ENCODE measurements around the gene CLBA1. TPM values are rescaled to one million over a fixed set of nuclear protein-coding genes. Genes with fewer than 3 reads are reported as not detected.

The CLBA1 gene
- total and polyA plus RNA-seq, 4 donors = 10.9 to 23.8 (median 17.5) TPM

GRCh38 chr14:105039458-105040205 lies 54.0 kb downstream of the CLBA1 start:
- Histone ChIP-seq H3K27me3 (ENCODE audit: control insufficient read depth, insufficient read depth, low read length) (peaks cover 5% of the 10 kb centered on the region), H3K4me3 (ENCODE audit: low read depth, low read length) (no peak overlapping the region), H3K27ac (ENCODE audit: low read depth, low read length) (no peak overlapping the region), H3K9me3 (ENCODE audit: control insufficient read depth, insufficient read depth, low read length) (no peaks in the 10 kb centered on the region), H3K36me3 (ENCODE audit: control insufficient read depth, insufficient read depth, low read length) (no peaks in the 10 kb centered on the region), H3K4me1 (ENCODE audit: control insufficient read depth, insufficient read depth, low read length) (no peaks in the 10 kb centered on the region)
- no peak for DNase-seq (ENCODE audit: low read depth in 4 of 6, low spot score in 6 of 6)
- 75% methylated on average over 6 of the region's 14 CpGs for WGBS (ENCODE audit: insufficient coverage)

GRCh38 chr14:105041841-105042765 lies 56.5 kb downstream of the CLBA1 start:
- Histone ChIP-seq H3K27me3 (ENCODE audit: control insufficient read depth, insufficient read depth, low read length) (peaks cover 3% of the 10 kb centered on the region), H3K4me3 (ENCODE audit: low read depth, low read length) (no peak overlapping the region), H3K9me3 (ENCODE audit: control insufficient read depth, insufficient read depth, low read length) (no peaks in the 10 kb centered on the region), H3K27ac (ENCODE audit: low read depth, low read length) (no peak overlapping the region), H3K4me1 (ENCODE audit: control insufficient read depth, insufficient read depth, low read length) (peaks cover 9% of the 10 kb centered on the region), H3K36me3 (ENCODE audit: control insufficient read depth, insufficient read depth, low read length) (no peaks in the 10 kb centered on the region)
- no peak for DNase-seq (ENCODE audit: low read depth in 4 of 6, low spot score in 6 of 6)
- WGBS (ENCODE audit: insufficient coverage) = 78% methylated on average over 28 of the region's 28 CpGs

DNA sequence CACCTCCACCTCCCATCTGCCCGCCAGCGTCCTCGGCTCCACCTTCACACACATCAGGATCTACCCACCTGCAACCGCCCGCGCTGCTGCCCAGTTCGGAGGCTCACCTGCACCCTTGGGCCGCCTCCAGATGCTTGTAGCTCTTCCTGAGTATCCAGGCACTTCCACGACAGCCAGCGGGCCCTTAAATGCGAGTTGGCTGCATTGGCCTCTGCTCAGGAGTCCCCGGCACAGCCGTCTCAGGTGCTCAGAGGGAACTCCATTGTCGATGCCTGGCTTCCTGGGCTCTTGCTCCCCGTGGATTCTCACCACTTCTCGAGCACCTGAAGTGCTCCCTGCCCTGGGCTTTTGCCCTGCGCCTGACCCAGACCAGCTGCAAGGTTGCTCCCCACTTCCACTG lies 57.2 kb downstream of the CLBA1 start:
- WGBS (ENCODE audit: insufficient coverage) = 83% methylated on average over 17 of the region's 17 CpGs
- peaks cover 3% of the 10 kb centered on the region for H3K27me3 ChIP-seq (ENCODE audit: control insufficient read depth, insufficient read depth, low read length)

DNA sequence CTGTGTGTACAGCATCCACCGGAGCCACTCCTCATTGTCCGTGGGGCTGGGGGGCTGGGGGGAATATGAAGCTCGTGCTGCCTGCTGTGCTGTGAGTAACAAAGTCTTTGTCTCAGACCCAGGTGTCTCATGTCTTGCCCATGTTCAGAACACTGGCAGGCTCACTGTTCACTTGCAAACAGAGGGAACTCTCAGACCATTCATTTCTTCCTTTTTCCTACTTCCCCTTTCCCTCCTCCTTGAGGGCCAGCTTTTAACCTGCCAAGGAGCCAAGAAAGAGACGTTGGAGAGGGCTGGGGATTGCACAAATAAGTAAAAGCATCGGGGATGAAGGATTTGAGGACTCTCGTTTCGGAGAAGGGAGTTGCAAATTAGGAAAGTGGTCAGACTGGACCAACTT lies 58.1 kb downstream of the CLBA1 start:
- H3K4me3 ChIP-seq (ENCODE audit: low read depth, low read length) = no peak overlapping the region
- H3K9me3 ChIP-seq (ENCODE audit: control insufficient read depth, insufficient read depth, low read length) = no peaks in the 10 kb centered on the region
- WGBS (ENCODE audit: insufficient coverage) = 73% methylated on average over 7 of the region's 7 CpGs
- H3K27me3 ChIP-seq (ENCODE audit: control insufficient read depth, insufficient read depth, low read length) = peaks cover 3% of the 10 kb centered on the region
- H3K4me1 ChIP-seq (ENCODE audit: control insufficient read depth, insufficient read depth, low read length) = peaks cover 9% of the 10 kb centered on the region
- DNase-seq (ENCODE audit: low read depth in 4 of 6, low spot score in 6 of 6) = no peak
- H3K36me3 ChIP-seq (ENCODE audit: control insufficient read depth, insufficient read depth, low read length) = no peaks in the 10 kb centered on the region
- H3K27ac ChIP-seq (ENCODE audit: low read depth, low read length) = no peak overlapping the region

More for the DNA sequence above, 57.2 kb downstream of the CLBA1 start:
- Histone ChIP-seq H3K4me1 (ENCODE audit: control insufficient read depth, insufficient read depth, low read length) (peaks cover 9% of the 10 kb centered on the region), H3K4me3 (ENCODE audit: low read depth, low read length) (no peak overlapping the region), H3K27ac (ENCODE audit: low read depth, low read length) (no peak overlapping the region), H3K36me3 (ENCODE audit: control insufficient read depth, insufficient read depth, low read length) (no peaks in the 10 kb centered on the region), H3K9me3 (ENCODE audit: control insufficient read depth, insufficient read depth, low read length) (no peaks in the 10 kb centered on the region)
- DNase-seq (ENCODE audit: low read depth in 4 of 6, low spot score in 6 of 6) = no peak

Other genes with a start within 250 kb of the CLBA1 start
- gene SIVA1, start 232.6 kb upstream of the CLBA1 start, total RNA-seq = 10 to 100 TPM; 30.6 to 83.3 TPM
- 10 to 100 TPM; 43.9 to 55.4 TPM for gene SIVA1, start 232.6 kb upstream of the CLBA1 start, polyA plus RNA-seq (ENCODE audit: insufficient read length in 2 of 2)
- 100 to 1,000 TPM in 1 of 2 donors, 10 to 100 TPM in 1; 60.3 to 143 TPM for gene AKT1, start 190.0 kb upstream of the CLBA1 start, total RNA-seq
- gene AKT1, start 190.0 kb upstream of the CLBA1 start, polyA plus RNA-seq (ENCODE audit: insufficient read length in 2 of 2) = 100 to 1,000 TPM; 160 to 174 TPM
- gene ZBTB42, start 184.7 kb upstream of the CLBA1 start, total RNA-seq = 1 to 10 TPM in 1 of 2 donors, under 1 TPM in 1; 0.99 to 2.3 TPM
- gene ZBTB42, start 184.7 kb upstream of the CLBA1 start, polyA plus RNA-seq (ENCODE audit: insufficient read length in 2 of 2) = 1 to 10 TPM; 1.8 to 1.9 TPM
- 10 to 100 TPM; 11.0 to 15.6 TPM for gene CEP170B, start 120.5 kb upstream of the CLBA1 start, total RNA-seq
- 10 to 100 TPM; 40.5 to 41.4 TPM for gene CEP170B, start 120.5 kb upstream of the CLBA1 start, polyA plus RNA-seq (ENCODE audit: insufficient read length in 2 of 2)
- gene PLD4, start 60.9 kb upstream of the CLBA1 start, total RNA-seq = 10 to 100 TPM; 12.9 to 30.7 TPM
- gene PLD4, start 60.9 kb upstream of the CLBA1 start, polyA plus RNA-seq (ENCODE audit: insufficient read length in 2 of 2) = 10 to 100 TPM; 24.8 to 32.6 TPM
- gene AHNAK2, start 7.4 kb upstream of the CLBA1 start, total RNA-seq = 100 to 1,000 TPM in 1 of 2 donors, 10 to 100 TPM in 1; 39.3 to 102 TPM
- 10 to 100 TPM; 36.1 to 36.6 TPM for gene AHNAK2, start 7.4 kb upstream of the CLBA1 start, polyA plus RNA-seq (ENCODE audit: insufficient read length in 2 of 2)
- gene CDCA4, start 35.3 kb downstream of the CLBA1 start, total RNA-seq = 10 to 100 TPM in 1 of 2 donors, 1 to 10 TPM in 1; 9.6 to 16.6 TPM
- 1 to 10 TPM; 7.1 to 9.1 TPM for gene CDCA4, start 35.3 kb downstream of the CLBA1 start, polyA plus RNA-seq (ENCODE audit: insufficient read length in 2 of 2)
- gene GPR132, start 79.6 kb downstream of the CLBA1 start, total RNA-seq = 1 to 10 TPM in 1 of 2 donors, under 1 TPM in 1; 0.69 to 1.3 TPM
- 1 to 10 TPM in 1 of 2 donors, under 1 TPM in 1; 0.84 to 1.4 TPM for gene GPR132, start 79.6 kb downstream of the CLBA1 start, polyA plus RNA-seq (ENCODE audit: insufficient read length in 2 of 2)
- gene JAG2, start 183.0 kb downstream of the CLBA1 start, total RNA-seq = 10 to 100 TPM; 17.3 to 18.0 TPM
- gene JAG2, start 183.0 kb downstream of the CLBA1 start, polyA plus RNA-seq (ENCODE audit: insufficient read length in 2 of 2) = 10 to 100 TPM; 29.2 to 39.7 TPM
- 10 to 100 TPM; 10.3 to 55.0 TPM for gene NUDT14, start 195.5 kb downstream of the CLBA1 start, total RNA-seq
- 10 to 100 TPM; 34.5 to 37.5 TPM for gene NUDT14, start 195.5 kb downstream of the CLBA1 start, polyA plus RNA-seq (ENCODE audit: insufficient read length in 2 of 2)